BJ (cell line): ENCODE results near the gene ZC3H4. TPM values are rescaled to one million over a fixed set of nuclear protein-coding genes. Genes with fewer than 3 reads are reported as not detected.

ENCODE experiments used
- CTCF ChIA-PET: fragments of 350-600 bp; formaldehyde crosslinking; extraction: SDS; loops from one replicate; lab custom pipeline; 2021; ENCODE audit warnings: antibody characterized with exemption, inconsistent platforms; lab: Yijun Ruan, JAX
- POLR2A ChIA-PET: fragments of 300-600 bp; sonication (Branson Sonifier 250); formaldehyde crosslinking; extraction: SDS; loops from one replicate; lab custom pipeline; 2021; ENCODE audit warnings: antibody characterized with exemption; lab: Charles Lee
- DNase-seq: peaks from one replicate; pipeline ENCODE4 v3.0.0-alpha.2; 2011; ENCODE audit warnings: low read depth
- H3K27me3 ChIP-seq: 2 replicates; pipeline ENCODE4 v1.6.0; 2011; ENCODE audit warnings: low read length; ENCODE audit not compliant: control insufficient read depth, insufficient read depth
- H3K36me3 ChIP-seq: 2 replicates; pipeline ENCODE4 v1.5.1; 2011; ENCODE audit warnings: low read length; ENCODE audit not compliant: control insufficient read depth, insufficient read depth
- H3K4me3 ChIP-seq: 2 replicates; pipeline ENCODE4 v1.5.1; 2011; ENCODE audit warnings: low read depth, mild to moderate bottlenecking, control low read depth, low read length
- polyA plus RNA-seq: library from polyadenylated mRNA; depleted of rRNA; stranded (reverse); fragments of >200 nt; gene quantifications from 2 replicates; pipeline ENCODE4 v1.2.3, GENCODE V29; 2011
- TF ChIP-seq, protein P1 (sequence below): IDR thresholded peaks from 2 replicates; pipeline ENCODE4 v1.5.1; 2011; ENCODE audit warnings: low read depth, mild to moderate bottlenecking, control low read depth, inconsistent platforms, low read length, moderate library complexity; ENCODE audit not compliant: insufficient read depth

The ZC3H4 gene
- polyA plus RNA-seq, 1 experiment = 4.3 TPM

DNA sequence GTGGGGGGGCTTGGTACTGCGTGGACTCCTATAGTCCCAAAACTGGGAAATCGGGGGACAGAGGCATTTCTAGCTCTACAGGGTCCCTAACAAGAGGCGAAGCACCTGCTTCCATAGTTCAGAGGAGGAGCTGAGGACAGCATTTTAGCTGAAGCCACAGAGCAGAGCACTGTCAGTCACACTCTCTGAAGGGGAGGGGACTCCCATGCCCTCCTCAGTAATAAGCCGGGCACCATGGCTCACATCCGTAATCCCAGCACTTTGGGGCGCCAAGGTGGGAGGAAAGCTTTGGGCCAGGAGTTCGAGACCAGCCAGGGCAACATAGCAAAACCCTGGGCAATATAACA, 90.2 kb downstream of the ZC3H4 start:
- no peak for DNase-seq
- no peak overlapping the region for H3K4me3 ChIP-seq
- ChIA-PET CTCF (interaction anchor here (1.0 to 3.0 kb wide), 4 partner anchors 10 to 90 kb away, joined by 3 to 20 read pairs (median 5); partner anchors contain the start of gene ZC3H4), POLR2A (no interaction called here)
- no peaks in the 10 kb centered on the region for H3K36me3 ChIP-seq
- peaks cover 14% of the 10 kb centered on the region for H3K27me3 ChIP-seq
- TF ChIP-seq, protein P1, sequence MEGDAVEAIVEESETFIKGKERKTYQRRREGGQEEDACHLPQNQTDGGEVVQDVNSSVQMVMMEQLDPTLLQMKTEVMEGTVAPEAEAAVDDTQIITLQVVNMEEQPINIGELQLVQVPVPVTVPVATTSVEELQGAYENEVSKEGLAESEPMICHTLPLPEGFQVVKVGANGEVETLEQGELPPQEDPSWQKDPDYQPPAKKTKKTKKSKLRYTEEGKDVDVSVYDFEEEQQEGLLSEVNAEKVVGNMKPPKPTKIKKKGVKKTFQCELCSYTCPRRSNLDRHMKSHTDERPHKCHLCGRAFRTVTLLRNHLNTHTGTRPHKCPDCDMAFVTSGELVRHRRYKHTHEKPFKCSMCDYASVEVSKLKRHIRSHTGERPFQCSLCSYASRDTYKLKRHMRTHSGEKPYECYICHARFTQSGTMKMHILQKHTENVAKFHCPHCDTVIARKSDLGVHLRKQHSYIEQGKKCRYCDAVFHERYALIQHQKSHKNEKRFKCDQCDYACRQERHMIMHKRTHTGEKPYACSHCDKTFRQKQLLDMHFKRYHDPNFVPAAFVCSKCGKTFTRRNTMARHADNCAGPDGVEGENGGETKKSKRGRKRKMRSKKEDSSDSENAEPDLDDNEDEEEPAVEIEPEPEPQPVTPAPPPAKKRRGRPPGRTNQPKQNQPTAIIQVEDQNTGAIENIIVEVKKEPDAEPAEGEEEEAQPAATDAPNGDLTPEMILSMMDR = no peak

DNA sequence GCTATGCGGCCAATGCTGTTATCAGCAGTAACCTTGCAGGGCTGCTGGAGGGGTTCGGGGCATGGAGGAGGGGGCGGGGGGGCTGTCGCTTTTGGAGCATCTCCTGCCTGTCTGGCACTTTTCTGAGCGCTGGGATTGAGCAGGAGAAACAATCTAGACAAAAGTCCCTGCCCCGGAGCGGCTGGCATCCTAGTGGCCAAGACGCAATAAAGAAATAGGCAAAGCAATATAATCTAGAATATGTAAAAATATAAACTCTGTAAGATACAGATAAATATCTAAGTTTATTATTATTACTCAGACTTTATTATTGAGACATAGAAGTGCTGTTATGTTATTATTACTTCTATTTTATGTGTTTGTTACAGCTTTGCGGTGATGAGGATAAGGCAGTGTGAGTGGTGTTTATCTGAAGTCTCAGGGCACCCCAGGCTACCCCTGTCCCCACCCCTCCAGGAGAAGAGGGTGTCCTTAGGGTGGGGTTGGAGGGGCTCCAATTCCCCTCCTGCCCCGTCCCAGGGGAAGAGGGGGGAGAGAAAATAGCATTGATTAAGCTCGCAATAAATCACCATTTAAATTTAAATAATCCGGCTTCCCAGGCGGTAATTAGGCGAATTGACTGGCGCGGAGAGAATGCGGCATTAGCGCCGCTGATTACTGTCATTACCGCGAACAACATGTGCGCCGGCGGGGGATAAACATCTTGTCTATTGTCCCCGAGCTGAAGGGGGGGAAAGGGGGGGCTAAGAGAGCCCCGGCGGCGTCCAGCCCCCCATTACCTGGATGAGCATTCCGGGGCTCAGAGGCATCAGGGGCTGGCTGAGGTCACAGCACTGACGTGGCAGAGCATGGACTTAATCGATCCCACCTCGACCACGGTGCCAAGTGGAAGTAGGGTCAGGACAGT, 90.8 kb downstream of the ZC3H4 start:
- DNase-seq = no peak
- TF ChIP-seq, protein P1 = no peak
- Histone ChIP-seq H3K4me3 (no peak overlapping the region), H3K36me3 (no peaks in the 10 kb centered on the region), H3K27me3 (peaks cover 12% of the 10 kb centered on the region)
- ChIA-PET CTCF (interaction anchor here (0.6 to 3.0 kb wide), 6 partner anchors 9 to 91 kb away, joined by 3 to 20 read pairs (median 6); partner anchors contain the start of gene ZC3H4), POLR2A (no interaction called here)

DNA sequence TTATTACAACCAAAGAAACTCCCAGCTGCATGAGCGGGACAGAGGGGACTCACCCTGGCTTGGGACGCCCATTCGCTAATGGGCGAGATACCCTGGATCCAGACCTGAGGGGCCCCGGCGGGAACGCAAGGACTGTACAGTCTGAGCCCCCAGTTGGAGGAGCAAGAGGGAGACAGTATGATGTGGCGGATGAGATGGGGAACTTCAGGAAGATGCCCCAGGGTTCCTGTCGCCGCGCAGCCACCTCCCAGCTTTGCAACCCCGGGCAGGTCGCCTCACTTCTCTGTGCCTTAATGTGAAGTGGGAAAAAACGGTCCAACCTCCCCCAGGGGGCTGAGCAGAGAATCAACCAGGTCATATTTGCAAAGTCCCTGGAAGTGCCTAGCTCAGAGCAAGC, 91.4 kb downstream of the ZC3H4 start:
- H3K4me3 ChIP-seq = no peak overlapping the region
- no peaks in the 10 kb centered on the region for H3K36me3 ChIP-seq
- POLR2A ChIA-PET = no interaction called here
- peaks cover 11% of the 10 kb centered on the region; the same call in 1 of the 2 replicates for H3K27me3 ChIP-seq
- no peak for DNase-seq
- CTCF ChIA-PET = interaction anchor here (0.6 to 3.0 kb wide), 4 partner anchors 9 to 91 kb away, joined by 3 to 20 read pairs (median 6); partner anchors contain the start of gene ZC3H4
- TF ChIP-seq, protein P1 = no peak

DNA sequence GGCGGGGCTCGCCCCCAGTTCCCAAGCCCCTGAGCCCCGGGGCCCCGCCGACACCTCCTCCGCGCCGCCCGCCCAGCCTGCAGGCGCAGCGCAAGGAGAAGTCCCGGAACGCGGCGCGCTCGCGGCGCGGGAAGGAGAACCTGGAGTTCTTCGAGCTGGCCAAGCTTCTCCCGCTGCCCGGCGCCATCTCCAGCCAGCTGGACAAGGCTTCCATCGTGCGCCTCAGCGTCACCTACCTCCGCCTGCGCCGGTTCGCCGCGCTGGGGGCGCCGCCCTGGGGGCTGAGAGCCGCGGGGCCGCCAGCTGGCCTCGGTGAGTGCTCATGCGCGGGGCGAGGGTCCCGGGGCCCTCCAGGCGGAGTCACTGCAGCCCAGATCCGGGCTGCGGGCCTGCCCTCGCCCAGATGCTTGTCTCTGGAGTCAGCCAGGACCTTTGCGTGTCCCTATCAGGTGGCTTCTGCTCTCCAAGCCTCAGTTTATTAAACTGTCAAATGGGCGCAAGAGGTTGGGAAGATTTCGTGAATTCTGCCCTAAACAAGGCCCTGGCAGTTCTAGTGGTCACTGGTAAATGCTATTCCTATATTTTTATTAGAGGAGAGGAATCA, 91.9 kb downstream of the ZC3H4 start:
- ChIA-PET CTCF (interaction anchor here (0.6 to 3.0 kb wide), 6 partner anchors 9 to 264 kb away, joined by 3 to 20 read pairs (median 4); partner anchors contain the start of gene ZC3H4), POLR2A (no interaction called here)
- Histone ChIP-seq H3K4me3 (peak overlapping the region; percentile 47; the same call in 1 of the 2 replicates), H3K27me3 (peaks cover 9% of the 10 kb centered on the region; the same call in 1 of the 2 replicates), H3K36me3 (no peaks in the 10 kb centered on the region)
- DNase-seq = no peak
- TF ChIP-seq, protein P1 = no peak

DNA sequence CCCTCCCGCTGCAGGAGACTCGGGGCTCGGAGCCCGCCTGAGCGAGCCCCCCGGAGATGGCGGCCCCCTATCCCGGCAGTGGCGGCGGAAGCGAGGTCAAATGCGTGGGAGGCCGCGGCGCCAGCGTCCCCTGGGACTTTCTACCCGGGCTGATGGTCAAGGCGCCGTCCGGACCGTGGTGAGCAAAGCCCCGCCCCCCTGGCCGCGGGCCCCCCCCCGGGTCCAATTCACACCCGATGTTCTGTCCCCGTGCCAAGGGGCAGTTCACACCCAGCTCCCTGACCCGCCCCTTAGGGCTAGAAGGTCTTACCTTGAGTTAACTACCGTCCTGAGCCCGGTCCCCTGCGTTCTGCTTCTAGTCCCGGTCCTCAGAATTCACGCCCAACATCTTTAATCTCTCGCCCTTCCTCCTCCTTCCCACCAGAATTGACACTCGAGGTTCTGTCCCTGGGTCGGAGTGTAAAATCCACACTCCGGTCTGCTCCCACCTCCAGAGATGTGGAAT, 92.5 kb downstream of the ZC3H4 start:
- CTCF ChIA-PET = interaction anchor here (0.8 to 3.0 kb wide), 4 partner anchors 8 to 263 kb away, joined by 3 to 20 read pairs (median 4); no protein-coding TSS in a partner anchor
- TF ChIP-seq, protein P1 = no peak
- no peak for DNase-seq
- H3K36me3 ChIP-seq = no peaks in the 10 kb centered on the region
- POLR2A ChIA-PET = no interaction called here
- H3K27me3 ChIP-seq = peaks cover 9% of the 10 kb centered on the region; the same call in 1 of the 2 replicates
- H3K4me3 ChIP-seq = peak overlapping the region; percentile 47
